Measurements from ENCODE around the gene CCDC88C. TPM values are rescaled to one million over a fixed set of nuclear protein-coding genes. Genes with fewer than 3 reads are reported as not detected.

The CCDC88C gene
- total and polyA plus RNA-seq, 2 experiments from 2014 or later, result 23.6 to 60.7 TPM

DNA sequence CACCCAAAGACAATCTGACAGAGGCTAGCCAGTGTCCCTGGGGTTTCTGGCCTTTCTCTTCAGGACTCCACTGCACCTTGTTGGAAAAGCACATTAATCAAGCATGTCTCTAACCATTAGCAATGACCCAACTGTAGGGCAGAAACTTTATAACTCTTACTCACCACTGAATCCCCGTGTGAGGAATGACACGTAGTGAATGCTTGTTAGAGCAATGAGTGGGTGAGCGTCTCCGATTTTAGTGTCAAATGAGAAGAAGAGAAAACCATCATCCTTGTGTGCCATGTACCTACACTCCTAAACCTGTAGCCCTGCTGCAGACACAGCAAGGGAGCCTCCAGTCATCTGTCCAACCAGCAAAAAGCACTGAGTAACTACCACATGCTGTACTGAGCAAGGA, 116.7 kb downstream of the CCDC88C start:
- no peak overlapping the region for H3K4me3 Mint-ChIP-seq
- DNase-seq (ENCODE audit: low spot score) (no peak), ATAC-seq (no peak)
- H3K79me2 ChIP-seq (replicated peaks; ENCODE audit: insufficient read depth), result no peaks in the 10 kb centered on the region
- no peak overlapping the region for H3K27ac Mint-ChIP-seq
- no peaks in the 10 kb centered on the region for H3K9me2 ChIP-seq (ENCODE audit: insufficient read depth)
- peaks cover 21% of the 10 kb centered on the region for H3K4me1 ChIP-seq (ENCODE audit: insufficient read depth)
- peaks cover 65% of the 10 kb centered on the region for H3K36me3 Mint-ChIP-seq (ENCODE audit: low read depth)
- no peak overlapping the region for H2AFZ ChIP-seq
- peaks cover 9% of the 10 kb centered on the region for H3F3A ChIP-seq (replicated peaks; ENCODE audit: low read depth)
- no peak overlapping the region for H3K4me2 ChIP-seq
- peaks cover 15% of the 10 kb centered on the region for H3K4me1 Mint-ChIP-seq
- no peak overlapping the region for H3K4me3 ChIP-seq
- H3K36me3 ChIP-seq (ENCODE audit: insufficient read depth), result peaks cover 8% of the 10 kb centered on the region; the same call in 1 of the 2 replicates
- H4K20me1 ChIP-seq (replicated peaks; ENCODE audit: insufficient read depth), result no peaks in the 10 kb centered on the region; the same call in none of the 2 replicates
- H3K27me3 ChIP-seq (ENCODE audit: insufficient read depth), result no peaks in the 10 kb centered on the region
- no peaks in the 10 kb centered on the region for H3K9me3 Mint-ChIP-seq
- H3K27ac ChIP-seq (ENCODE audit: low read depth), result no peak overlapping the region
- TF ChIP-seq, protein P1, sequence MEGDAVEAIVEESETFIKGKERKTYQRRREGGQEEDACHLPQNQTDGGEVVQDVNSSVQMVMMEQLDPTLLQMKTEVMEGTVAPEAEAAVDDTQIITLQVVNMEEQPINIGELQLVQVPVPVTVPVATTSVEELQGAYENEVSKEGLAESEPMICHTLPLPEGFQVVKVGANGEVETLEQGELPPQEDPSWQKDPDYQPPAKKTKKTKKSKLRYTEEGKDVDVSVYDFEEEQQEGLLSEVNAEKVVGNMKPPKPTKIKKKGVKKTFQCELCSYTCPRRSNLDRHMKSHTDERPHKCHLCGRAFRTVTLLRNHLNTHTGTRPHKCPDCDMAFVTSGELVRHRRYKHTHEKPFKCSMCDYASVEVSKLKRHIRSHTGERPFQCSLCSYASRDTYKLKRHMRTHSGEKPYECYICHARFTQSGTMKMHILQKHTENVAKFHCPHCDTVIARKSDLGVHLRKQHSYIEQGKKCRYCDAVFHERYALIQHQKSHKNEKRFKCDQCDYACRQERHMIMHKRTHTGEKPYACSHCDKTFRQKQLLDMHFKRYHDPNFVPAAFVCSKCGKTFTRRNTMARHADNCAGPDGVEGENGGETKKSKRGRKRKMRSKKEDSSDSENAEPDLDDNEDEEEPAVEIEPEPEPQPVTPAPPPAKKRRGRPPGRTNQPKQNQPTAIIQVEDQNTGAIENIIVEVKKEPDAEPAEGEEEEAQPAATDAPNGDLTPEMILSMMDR (conservative IDR thresholded peaks at IDR 0.05; ENCODE audit: low read depth in 2 of 2), result no peak
- peaks cover 8% of the 10 kb centered on the region for H3K27me3 Mint-ChIP-seq (ENCODE audit: insufficient read depth, low read depth, poor library complexity)

DNA sequence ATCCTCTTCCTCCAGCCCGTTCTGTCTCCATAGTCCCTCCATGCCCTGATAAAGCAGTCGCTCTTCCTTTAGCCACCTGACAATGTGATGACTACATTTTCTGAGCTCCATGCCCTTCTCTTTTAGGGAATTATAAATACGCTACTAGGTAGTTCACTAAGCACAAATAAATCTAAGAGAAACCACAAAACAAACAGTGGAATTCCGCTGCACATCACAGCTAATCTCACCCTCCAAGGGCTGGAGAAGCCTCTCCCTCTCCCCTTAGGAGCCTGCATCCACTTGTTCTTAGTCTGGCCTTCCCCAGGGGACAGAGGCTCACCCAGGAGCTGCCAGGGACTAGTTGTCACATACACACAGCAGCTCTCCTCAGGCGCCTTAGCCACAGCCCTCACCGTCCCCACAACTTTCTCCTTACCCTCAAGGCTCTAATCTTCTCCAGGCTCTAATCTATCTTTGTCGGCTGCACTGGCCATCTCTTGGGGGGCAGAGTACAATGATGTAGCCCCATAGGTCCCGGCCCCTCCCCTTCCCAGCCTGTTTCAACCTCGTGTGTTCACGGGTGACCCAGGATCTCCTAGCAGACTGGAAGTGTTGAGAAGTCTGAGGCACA, 117.2 kb downstream of the CCDC88C start:
- Histone ChIP-seq H3K4me2 (no peak overlapping the region), H3K36me3 (ENCODE audit: insufficient read depth) (peaks cover 8% of the 10 kb centered on the region; the same call in 1 of the 2 replicates), H3K9me2 (ENCODE audit: insufficient read depth) (no peaks in the 10 kb centered on the region), H3K27ac (ENCODE audit: low read depth) (peak overlapping the region; percentile 32; the same call in 1 of the 2 replicates), H3K4me1 (ENCODE audit: insufficient read depth) (peaks cover 17% of the 10 kb centered on the region), H3F3A (replicated peaks; ENCODE audit: low read depth) (peaks cover 9% of the 10 kb centered on the region), H3K4me3 (no peak overlapping the region), H4K20me1 (replicated peaks; ENCODE audit: insufficient read depth) (no peaks in the 10 kb centered on the region; the same call in none of the 2 replicates), H3K27me3 (ENCODE audit: insufficient read depth) (no peaks in the 10 kb centered on the region), H3K79me2 (replicated peaks; ENCODE audit: insufficient read depth) (no peaks in the 10 kb centered on the region), H2AFZ (no peak overlapping the region)
- Mint-ChIP-seq H3K27me3 (ENCODE audit: insufficient read depth, low read depth, poor library complexity) (peaks cover 8% of the 10 kb centered on the region), H3K4me3 (no peak overlapping the region), H3K9me3 (no peaks in the 10 kb centered on the region), H3K36me3 (ENCODE audit: low read depth) (peaks cover 64% of the 10 kb centered on the region), H3K4me1 (peaks cover 9% of the 10 kb centered on the region), H3K27ac (peak overlapping the region; percentile 84)
- DNase-seq (ENCODE audit: low spot score) (no peak), ATAC-seq (no peak)
- TF ChIP-seq, protein P2, sequence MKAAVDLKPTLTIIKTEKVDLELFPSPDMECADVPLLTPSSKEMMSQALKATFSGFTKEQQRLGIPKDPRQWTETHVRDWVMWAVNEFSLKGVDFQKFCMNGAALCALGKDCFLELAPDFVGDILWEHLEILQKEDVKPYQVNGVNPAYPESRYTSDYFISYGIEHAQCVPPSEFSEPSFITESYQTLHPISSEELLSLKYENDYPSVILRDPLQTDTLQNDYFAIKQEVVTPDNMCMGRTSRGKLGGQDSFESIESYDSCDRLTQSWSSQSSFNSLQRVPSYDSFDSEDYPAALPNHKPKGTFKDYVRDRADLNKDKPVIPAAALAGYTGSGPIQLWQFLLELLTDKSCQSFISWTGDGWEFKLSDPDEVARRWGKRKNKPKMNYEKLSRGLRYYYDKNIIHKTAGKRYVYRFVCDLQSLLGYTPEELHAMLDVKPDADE (IDR thresholded peaks at IDR 0.05), result no peak
- TF ChIP-seq, protein P3, sequence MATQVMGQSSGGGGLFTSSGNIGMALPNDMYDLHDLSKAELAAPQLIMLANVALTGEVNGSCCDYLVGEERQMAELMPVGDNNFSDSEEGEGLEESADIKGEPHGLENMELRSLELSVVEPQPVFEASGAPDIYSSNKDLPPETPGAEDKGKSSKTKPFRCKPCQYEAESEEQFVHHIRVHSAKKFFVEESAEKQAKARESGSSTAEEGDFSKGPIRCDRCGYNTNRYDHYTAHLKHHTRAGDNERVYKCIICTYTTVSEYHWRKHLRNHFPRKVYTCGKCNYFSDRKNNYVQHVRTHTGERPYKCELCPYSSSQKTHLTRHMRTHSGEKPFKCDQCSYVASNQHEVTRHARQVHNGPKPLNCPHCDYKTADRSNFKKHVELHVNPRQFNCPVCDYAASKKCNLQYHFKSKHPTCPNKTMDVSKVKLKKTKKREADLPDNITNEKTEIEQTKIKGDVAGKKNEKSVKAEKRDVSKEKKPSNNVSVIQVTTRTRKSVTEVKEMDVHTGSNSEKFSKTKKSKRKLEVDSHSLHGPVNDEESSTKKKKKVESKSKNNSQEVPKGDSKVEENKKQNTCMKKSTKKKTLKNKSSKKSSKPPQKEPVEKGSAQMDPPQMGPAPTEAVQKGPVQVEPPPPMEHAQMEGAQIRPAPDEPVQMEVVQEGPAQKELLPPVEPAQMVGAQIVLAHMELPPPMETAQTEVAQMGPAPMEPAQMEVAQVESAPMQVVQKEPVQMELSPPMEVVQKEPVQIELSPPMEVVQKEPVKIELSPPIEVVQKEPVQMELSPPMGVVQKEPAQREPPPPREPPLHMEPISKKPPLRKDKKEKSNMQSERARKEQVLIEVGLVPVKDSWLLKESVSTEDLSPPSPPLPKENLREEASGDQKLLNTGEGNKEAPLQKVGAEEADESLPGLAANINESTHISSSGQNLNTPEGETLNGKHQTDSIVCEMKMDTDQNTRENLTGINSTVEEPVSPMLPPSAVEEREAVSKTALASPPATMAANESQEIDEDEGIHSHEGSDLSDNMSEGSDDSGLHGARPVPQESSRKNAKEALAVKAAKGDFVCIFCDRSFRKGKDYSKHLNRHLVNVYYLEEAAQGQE (IDR thresholded peaks at IDR 0.05; ENCODE audit: unreplicated experiment), result no peak
- TF ChIP-seq, protein P4, sequence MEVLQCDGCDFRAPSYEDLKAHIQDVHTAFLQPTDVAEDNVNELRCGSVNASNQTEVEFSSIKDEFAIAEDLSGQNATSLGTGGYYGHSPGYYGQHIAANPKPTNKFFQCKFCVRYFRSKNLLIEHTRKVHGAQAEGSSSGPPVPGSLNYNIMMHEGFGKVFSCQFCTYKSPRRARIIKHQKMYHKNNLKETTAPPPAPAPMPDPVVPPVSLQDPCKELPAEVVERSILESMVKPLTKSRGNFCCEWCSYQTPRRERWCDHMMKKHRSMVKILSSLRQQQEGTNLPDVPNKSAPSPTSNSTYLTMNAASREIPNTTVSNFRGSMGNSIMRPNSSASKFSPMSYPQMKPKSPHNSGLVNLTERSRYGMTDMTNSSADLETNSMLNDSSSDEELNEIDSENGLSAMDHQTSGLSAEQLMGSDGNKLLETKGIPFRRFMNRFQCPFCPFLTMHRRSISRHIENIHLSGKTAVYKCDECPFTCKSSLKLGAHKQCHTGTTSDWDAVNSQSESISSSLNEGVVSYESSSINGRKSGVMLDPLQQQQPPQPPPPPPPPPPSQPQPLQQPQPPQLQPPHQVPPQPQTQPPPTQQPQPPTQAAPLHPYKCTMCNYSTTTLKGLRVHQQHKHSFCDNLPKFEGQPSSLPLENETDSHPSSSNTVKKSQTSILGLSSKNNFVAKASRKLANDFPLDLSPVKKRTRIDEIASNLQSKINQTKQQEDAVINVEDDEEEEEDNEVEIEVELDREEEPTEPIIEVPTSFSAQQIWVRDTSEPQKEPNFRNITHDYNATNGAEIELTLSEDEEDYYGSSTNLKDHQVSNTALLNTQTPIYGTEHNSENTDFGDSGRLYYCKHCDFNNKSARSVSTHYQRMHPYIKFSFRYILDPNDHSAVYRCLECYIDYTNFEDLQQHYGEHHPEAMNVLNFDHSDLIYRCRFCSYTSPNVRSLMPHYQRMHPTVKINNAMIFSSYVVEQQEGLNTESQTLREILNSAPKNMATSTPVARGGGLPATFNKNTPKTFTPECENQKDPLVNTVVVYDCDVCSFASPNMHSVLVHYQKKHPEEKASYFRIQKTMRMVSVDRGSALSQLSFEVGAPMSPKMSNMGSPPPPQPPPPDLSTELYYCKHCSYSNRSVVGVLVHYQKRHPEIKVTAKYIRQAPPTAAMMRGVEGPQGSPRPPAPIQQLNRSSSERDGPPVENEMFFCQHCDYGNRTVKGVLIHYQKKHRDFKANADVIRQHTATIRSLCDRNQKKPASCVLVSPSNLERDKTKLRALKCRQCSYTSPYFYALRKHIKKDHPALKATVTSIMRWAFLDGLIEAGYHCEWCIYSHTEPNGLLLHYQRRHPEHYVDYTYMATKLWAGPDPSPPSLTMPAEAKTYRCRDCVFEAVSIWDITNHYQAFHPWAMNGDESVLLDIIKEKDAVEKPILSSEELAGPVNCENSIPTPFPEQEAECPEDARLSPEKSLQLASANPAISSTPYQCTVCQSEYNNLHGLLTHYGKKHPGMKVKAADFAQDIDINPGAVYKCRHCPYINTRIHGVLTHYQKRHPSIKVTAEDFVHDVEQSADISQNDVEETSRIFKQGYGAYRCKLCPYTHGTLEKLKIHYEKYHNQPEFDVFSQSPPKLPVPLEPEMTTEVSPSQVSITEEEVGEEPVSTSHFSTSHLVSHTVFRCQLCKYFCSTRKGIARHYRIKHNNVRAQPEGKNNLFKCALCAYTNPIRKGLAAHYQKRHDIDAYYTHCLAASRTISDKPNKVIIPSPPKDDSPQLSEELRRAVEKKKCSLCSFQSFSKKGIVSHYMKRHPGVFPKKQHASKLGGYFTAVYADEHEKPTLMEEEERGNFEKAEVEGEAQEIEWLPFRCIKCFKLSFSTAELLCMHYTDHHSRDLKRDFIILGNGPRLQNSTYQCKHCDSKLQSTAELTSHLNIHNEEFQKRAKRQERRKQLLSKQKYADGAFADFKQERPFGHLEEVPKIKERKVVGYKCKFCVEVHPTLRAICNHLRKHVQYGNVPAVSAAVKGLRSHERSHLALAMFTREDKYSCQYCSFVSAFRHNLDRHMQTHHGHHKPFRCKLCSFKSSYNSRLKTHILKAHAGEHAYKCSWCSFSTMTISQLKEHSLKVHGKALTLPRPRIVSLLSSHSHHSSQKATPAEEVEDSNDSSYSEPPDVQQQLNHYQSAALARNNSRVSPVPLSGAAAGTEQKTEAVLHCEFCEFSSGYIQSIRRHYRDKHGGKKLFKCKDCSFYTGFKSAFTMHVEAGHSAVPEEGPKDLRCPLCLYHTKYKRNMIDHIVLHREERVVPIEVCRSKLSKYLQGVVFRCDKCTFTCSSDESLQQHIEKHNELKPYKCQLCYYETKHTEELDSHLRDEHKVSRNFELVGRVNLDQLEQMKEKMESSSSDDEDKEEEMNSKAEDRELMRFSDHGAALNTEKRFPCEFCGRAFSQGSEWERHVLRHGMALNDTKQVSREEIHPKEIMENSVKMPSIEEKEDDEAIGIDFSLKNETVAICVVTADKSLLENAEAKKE (CRISPR knock-in tag; IDR thresholded peaks at IDR 0.05), result no peak
- no peak for TF ChIP-seq EZH2phosphoT487 (IDR thresholded peaks at IDR 0.05; ENCODE audit: unreplicated experiment)
- no peak for TF ChIP-seq JUNB (IDR thresholded peaks at IDR 0.05; ENCODE audit: unreplicated experiment)
- TF ChIP-seq EZH2 (IDR thresholded peaks at IDR 0.05; ENCODE audit: low read depth, unreplicated experiment), result no peak
- TF ChIP-seq ZNF114 (CRISPR knock-in tag; IDR thresholded peaks at IDR 0.05), result no peak
